K562 (cell line): Measurements from ENCODE around the gene PRELID3B. TPM values are rescaled to one million over a fixed set of nuclear protein-coding genes. Genes with fewer than 3 reads are reported as not detected.
A peak's percentile ranks its signal among the peaks of the same experiment; 100 is the strongest.

ENCODE experiments used
- CHD7 ChIP-seq: fragments of 200-600 bp; sonication (generic); IDR thresholded peaks from one replicate; pipeline ENCODE4 v1.6.1; 2012; ENCODE audit warnings: mild to moderate bottlenecking, low read depth, low read length, inconsistent platforms
- EP400 ChIP-seq: fragments of 450-650 bp; IDR thresholded peaks from 2 replicates; pipeline ENCODE4 v1.6.1; 2017; ENCODE audit warnings: antibody characterized with exemption, mild to moderate bottlenecking, moderate library complexity
- FOXP1 ChIP-seq: sonication (generic); formaldehyde crosslinking; IDR thresholded peaks from 2 replicates; pipeline ENCODE4 v1.8.0; 2022; ENCODE audit warnings: mild to moderate bottlenecking, missing genetic modification reagents
- FUS ChIP-seq: fragments of 200-400 bp; formaldehyde crosslinking; optimal IDR thresholded peaks from 2 replicates; pipeline ENCODE3; 2017; ENCODE audit warnings: low read depth, low read length
- GTF3C2 ChIP-seq: IDR thresholded peaks from 3 replicates; pipeline ENCODE4 v1.6.1; 2011; ENCODE audit warnings: borderline replicate concordance, mild to moderate bottlenecking, moderate library complexity; ENCODE audit not compliant: insufficient read length; ENCODE audit errors: extremely low read depth
- MCM7 ChIP-seq, 2 experiments: fragments of 450-650 bp; IDR thresholded peaks; 2 replicates each; pipeline ENCODE4 v1.6.1; 2016 to 2018
- NCOA6 ChIP-seq: fragments of 450-650 bp; IDR thresholded peaks from 2 replicates; pipeline ENCODE4 v1.6.1; 2017; ENCODE audit warnings: mild to moderate bottlenecking
- PKNOX1 ChIP-seq: fragments of 450-650 bp; IDR thresholded peaks from 2 replicates; pipeline ENCODE4 v1.6.1; 2016
- TAF9B ChIP-seq: fragments of 450-650 bp; IDR thresholded peaks from 2 replicates; pipeline ENCODE4 v1.6.1; 2018; ENCODE audit warnings: mild to moderate bottlenecking; ENCODE audit not compliant: partially characterized antibody
- USF1 ChIP-seq: sonication (generic); formaldehyde crosslinking; IDR thresholded peaks from 2 replicates; pipeline ENCODE4 v1.9.0; 2022; ENCODE audit warnings: mild to moderate bottlenecking, missing genetic modification reagents
- ZEB2 ChIP-seq: fragments of 450-650 bp; IDR thresholded peaks from 2 replicates; pipeline ENCODE4 v1.6.1; 2016
- ZNF253 ChIP-seq: fragments of 250-450 bp; sonication (Bioruptor Pico); conservative IDR thresholded peaks from 2 replicates; pipeline ENCODE4 v1.6.1; 2021; ENCODE audit warnings: mild to moderate bottlenecking
- ZNF668 ChIP-seq: fragments of 250-450 bp; sonication (Bioruptor Pico); IDR thresholded peaks from 2 replicates; pipeline ENCODE4 v1.8.0; 2022; ENCODE audit warnings: mild to moderate bottlenecking, inconsistent platforms
- polyA plus RNA-seq, 8 experiments: library from polyadenylated mRNA; depleted of rRNA in 4 of 8; stranded (reverse) in 5 of 8; unstranded in 3 of 8; fragments of >200 nt; fragmentation: Nextera tagmentation in 2 of 8; fragmentation: Illumina TruSeq in 1 of 8; extraction: Ambion mirVana in 2 of 8; extraction: Trizol in 1 of 8; gene quantifications; 2 replicates each; pipeline versions ENCODE4 v1.2.1 to v1.2.3, GENCODE V29; 2011 to 2014; ENCODE audit warnings: inconsistent platforms in 1 of 8, missing spikeins in 1 of 8
- total RNA-seq, 7 experiments: library from RNA; depleted of rRNA in 6 of 7; stranded (reverse); fragments of >200 nt in 6 of 7; fragmentation: Illumina TruSeq in 2 of 7; extraction: Trizol in 2 of 7; gene quantifications; 2 replicates each; pipeline versions ENCODE4 v1.2.1 to v1.2.3, GENCODE V29; 2011 to 2021; ENCODE audit warnings: low replicate concordance in 1 of 7

PRELID3B gene
- total and polyA plus RNA-seq, 9 of the 15 experiments (the other 6 are each of a cell fraction or from before 2014, with no cell fraction given), result 77.0 to 186 (median 101) TPM

GRCh38 chr20:59020938-59021551 is 21.5 kb downstream of the PRELID3B start (continued):
- no peak for TF ChIP-seq CHD7
- TF ChIP-seq NCOA6, result 0 out of 2 replicates have a peak, but pooled peaks have one; percentile 36
- no peak for TF ChIP-seq FOXP1
- TF ChIP-seq USF1 (CRISPR knock-in tag), result no peak
- TF ChIP-seq FUS, result no peak
- no peak for TF ChIP-seq ZNF253 (CRISPR knock-in tag)
- TF ChIP-seq MCM7 (IDR thresholded peaks at IDR 0.05), result no peak
- peak; percentile 89 for TF ChIP-seq PKNOX1
- TF ChIP-seq TAF9B, result peak; percentile 64
- TF ChIP-seq GTF3C2, result no peak
- TF ChIP-seq EP400, result peak; percentile 68
- TF ChIP-seq ZNF668 (CRISPR knock-in tag), result no peak
- 0 out of 2 replicates have a peak, but pooled peaks have one; percentile 33 for TF ChIP-seq ZEB2
